Measurements from ENCODE around the gene APP. TPM values are rescaled to one million over a fixed set of nuclear protein-coding genes. Genes with fewer than 3 reads are reported as not detected.

Gene APP
- total RNA-seq, 2 donors from 2014 or later = 267 to 564 TPM

DNA sequence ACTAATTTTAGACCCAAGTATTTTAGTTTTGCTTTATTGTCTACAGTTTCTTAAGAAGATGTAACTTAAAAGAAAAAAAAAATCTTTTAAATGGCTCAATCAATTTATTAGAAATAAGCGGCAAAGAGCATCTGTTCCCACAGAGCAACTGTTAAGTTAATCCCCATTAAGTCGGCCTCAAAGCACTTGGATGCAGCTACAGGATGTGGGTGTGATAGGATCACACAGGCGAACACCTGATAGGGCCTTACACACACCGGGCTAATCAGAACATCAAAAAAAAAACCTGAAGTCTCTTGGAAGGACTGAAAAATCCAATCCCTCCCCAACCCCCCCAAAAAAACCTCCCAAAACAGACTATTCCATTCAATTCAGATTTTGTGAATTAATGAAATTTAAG, 23.0 kb downstream of the APP start:
- Histone ChIP-seq H3K4me3 (no peak overlapping the region), H3K27me3 (replicated peaks; ENCODE audit: insufficient read depth) (no peaks in the 10 kb centered on the region), H3K27ac (no peak overlapping the region), H3K36me3 (no peaks in the 10 kb centered on the region), H3K4me1 (replicated peaks) (no peaks in the 10 kb centered on the region), H3K9me3 (no peaks in the 10 kb centered on the region)
- no peak for TF ChIP-seq POLR2A (IDR thresholded peaks at IDR 0.05)
- TF ChIP-seq CTCF (IDR thresholded peaks at IDR 0.05) = no peak
- TF ChIP-seq POLR2AphosphoS5 (IDR thresholded peaks at IDR 0.05) = no peak
- WGBS = 45% methylated on average over 4 of the region's 4 CpGs
- intact Hi-C loops (cut with DNase I) = no loop called here
- no peak for DNase-seq (ENCODE audit: low spot score)

DNA sequence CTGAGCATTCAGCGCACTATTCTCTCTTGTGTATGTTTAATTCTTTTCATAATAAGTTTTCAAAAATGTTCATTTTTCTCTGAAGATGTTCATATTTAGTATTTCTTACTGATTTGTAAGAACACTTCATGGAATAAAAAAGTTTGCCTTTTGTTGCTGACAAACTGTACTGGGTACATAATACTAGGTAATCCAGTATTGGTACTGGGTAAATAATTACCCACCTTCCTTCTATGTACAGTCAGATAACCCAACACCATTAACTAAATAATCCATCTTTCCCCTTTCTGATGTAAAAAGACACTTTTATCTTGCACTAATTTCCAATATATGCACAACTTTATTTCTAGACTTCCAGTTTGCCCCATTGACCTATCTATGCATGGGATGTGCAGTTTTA, 23.9 kb downstream of the APP start:
- no peak for DNase-seq (ENCODE audit: low spot score)
- no peaks in the 10 kb centered on the region for H3K36me3 ChIP-seq
- no peaks in the 10 kb centered on the region for H3K4me1 ChIP-seq (replicated peaks)
- no peaks in the 10 kb centered on the region for H3K27me3 ChIP-seq (replicated peaks; ENCODE audit: insufficient read depth)
- H3K9me3 ChIP-seq = no peaks in the 10 kb centered on the region
- intact Hi-C loops (cut with DNase I) = no loop called here
- 98% methylated on average over 1 of the region's 1 CpG for WGBS
- H3K27ac ChIP-seq = no peak overlapping the region
- no peak for TF ChIP-seq POLR2AphosphoS5 (IDR thresholded peaks at IDR 0.05)
- TF ChIP-seq CTCF (IDR thresholded peaks at IDR 0.05) = no peak
- no peak for TF ChIP-seq POLR2A (IDR thresholded peaks at IDR 0.05)
- no peak overlapping the region for H3K4me3 ChIP-seq

DNA sequence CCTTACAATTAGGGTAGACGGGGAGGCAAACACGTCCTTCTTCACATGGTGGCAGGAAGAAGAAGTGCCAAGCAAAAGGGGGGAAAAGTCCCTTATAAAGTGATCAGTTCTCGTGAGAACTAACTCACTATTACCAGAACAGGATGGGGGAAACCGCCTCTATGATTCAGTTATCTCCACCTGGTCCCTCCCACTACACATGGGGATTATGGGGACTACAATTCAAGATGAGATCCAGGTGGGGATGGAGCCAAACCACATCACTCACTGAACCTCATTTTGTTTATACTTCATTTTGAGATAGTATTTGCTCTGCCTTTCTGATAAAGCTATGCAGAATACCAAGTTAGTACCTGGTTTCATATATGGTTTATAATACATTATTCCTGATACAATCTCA, 26.5 kb downstream of the APP start:
- DNase-seq (ENCODE audit: low spot score) = no peak
- TF ChIP-seq CTCF (IDR thresholded peaks at IDR 0.05) (no peak), POLR2A (IDR thresholded peaks at IDR 0.05) (no peak), POLR2AphosphoS5 (IDR thresholded peaks at IDR 0.05) (no peak)
- no peak overlapping the region for H3K27ac ChIP-seq

GRCh38 chr21:26142363-26142762, 28.2 kb downstream of the APP start:
- no peak overlapping the region for H3K4me3 ChIP-seq
- WGBS = 99% methylated on average over 5 of the region's 5 CpGs
- H3K9me3 ChIP-seq = no peaks in the 10 kb centered on the region
- H3K27ac ChIP-seq = no peak overlapping the region
- intact Hi-C loops (cut with DNase I) = no loop called here
- no peaks in the 10 kb centered on the region for H3K36me3 ChIP-seq
- H3K4me1 ChIP-seq (replicated peaks) = no peaks in the 10 kb centered on the region
- TF ChIP-seq POLR2A (IDR thresholded peaks at IDR 0.05) (no peak), CTCF (IDR thresholded peaks at IDR 0.05) (no peak), POLR2AphosphoS5 (IDR thresholded peaks at IDR 0.05) (no peak)
- H3K27me3 ChIP-seq (replicated peaks; ENCODE audit: insufficient read depth) = no peaks in the 10 kb centered on the region
- DNase-seq (ENCODE audit: low spot score) = no peak

More for the DNA sequence above, 26.5 kb downstream of the APP start:
- H3K9me3 ChIP-seq = no peaks in the 10 kb centered on the region
- no peaks in the 10 kb centered on the region for H3K27me3 ChIP-seq (replicated peaks; ENCODE audit: insufficient read depth)
- intact Hi-C loops (cut with DNase I) = no loop called here
- H3K4me1 ChIP-seq (replicated peaks) = no peaks in the 10 kb centered on the region
- H3K36me3 ChIP-seq = no peaks in the 10 kb centered on the region
- no peak overlapping the region for H3K4me3 ChIP-seq
- WGBS = 91% methylated on average over 4 of the region's 4 CpGs

GRCh38 chr21:26140926-26141325, 29.6 kb downstream of the APP start:
- Histone ChIP-seq H3K27me3 (replicated peaks; ENCODE audit: insufficient read depth) (no peaks in the 10 kb centered on the region), H3K4me3 (no peak overlapping the region), H3K36me3 (no peaks in the 10 kb centered on the region), H3K4me1 (replicated peaks) (no peaks in the 10 kb centered on the region), H3K9me3 (no peaks in the 10 kb centered on the region), H3K27ac (no peak overlapping the region)
- intact Hi-C loops (cut with DNase I) = no loop called here
- no peak for TF ChIP-seq POLR2A (IDR thresholded peaks at IDR 0.05)
- TF ChIP-seq CTCF (IDR thresholded peaks at IDR 0.05) = no peak
- no peak for TF ChIP-seq POLR2AphosphoS5 (IDR thresholded peaks at IDR 0.05)
- no peak for DNase-seq (ENCODE audit: low spot score)
- 74% methylated on average over 3 of the region's 3 CpGs for WGBS
